Amniotic stem cell (primary cell): Measurements from ENCODE around the gene TAS2R50.
A peak's percentile ranks its signal among the peaks of the same experiment; 100 is the strongest.
"Not testable (repeated sequence)": the region's sequence is repeated elsewhere in the genome, so short reads cannot be mapped to it uniquely, and the experiment has no call there.

Experiments
- DNase-seq: peaks from one replicate; lab custom pipeline; 2025; lab: John Stamatoyannopoulos, UW

TAS2R50 gene, protein sequence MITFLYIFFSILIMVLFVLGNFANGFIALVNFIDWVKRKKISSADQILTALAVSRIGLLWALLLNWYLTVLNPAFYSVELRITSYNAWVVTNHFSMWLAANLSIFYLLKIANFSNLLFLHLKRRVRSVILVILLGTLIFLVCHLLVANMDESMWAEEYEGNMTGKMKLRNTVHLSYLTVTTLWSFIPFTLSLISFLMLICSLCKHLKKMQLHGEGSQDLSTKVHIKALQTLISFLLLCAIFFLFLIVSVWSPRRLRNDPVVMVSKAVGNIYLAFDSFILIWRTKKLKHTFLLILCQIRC

DNA sequence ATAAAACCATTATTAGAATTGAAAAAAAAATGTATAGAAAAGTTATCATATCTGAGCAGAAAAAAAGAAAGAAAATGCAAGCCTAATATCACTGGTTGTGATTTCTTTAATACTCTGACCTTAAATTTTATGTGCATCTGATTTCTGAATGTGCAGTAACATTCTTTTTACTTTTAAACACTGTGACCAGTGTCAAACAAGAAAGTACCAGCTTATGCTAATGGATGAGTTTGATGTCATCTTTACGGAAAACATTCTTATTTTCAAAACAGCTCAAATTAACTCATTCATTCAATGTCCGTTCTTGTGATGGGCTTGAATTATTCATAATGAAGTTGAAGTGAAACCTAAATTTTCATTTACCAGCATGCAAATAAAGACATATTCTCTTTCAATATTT lies at the start of gene TAS2R50:
Gene TAS2R50, minus strand, starts transcription at position 101 of the 400 bp plus-strand sequence. Its CDS starts 52 bp downstream, at position 49.
- no peak for DNase-seq

DNA sequence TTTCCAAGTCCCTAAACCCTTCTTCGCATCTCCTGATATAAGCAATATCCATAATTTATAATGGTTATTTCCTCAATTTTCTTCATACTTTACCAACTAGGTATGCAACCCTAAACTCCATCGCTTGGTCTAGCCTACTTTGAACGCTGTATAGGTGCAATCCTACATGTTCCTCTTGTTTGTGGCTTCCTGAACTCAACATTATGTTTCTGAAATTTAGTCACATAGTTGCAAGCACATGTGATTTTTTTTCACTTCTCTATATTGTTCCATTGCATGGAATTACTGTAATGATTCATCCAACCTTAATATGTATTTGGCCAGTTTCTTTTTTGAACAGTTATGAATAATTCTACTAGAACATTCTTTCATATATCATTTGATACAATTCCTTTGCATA lies 47.2 kb upstream of the TAS2R50 start:
- DNase-seq = not testable (repeated sequence)

DNA sequence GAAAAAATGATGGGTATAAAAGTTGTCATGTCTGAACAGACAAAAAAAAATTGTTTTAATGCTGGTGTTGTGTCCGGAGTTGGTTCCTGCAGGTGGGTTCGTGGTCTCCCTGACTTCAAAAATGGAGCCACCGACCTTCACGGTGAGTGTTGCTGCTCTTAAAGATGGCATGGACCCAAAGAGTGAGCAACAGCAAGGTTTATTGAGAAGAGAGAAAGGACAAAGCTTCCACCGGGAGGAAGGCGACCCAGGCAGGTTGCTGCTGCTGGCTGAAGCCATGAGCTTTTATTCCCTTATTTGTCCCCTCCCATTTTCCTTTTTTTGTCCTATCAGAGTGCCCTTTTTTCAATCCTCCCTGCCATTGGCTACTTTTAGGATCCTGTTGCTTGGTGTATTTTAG lies 44.6 kb upstream of the TAS2R50 start, which contains the start of gene TAS2R31:
Gene TAS2R31, minus strand, starts transcription at position 101 of the 400 bp plus-strand sequence. Its CDS starts 72 bp downstream, at position 29.
- DNase-seq = no peak

DNA sequence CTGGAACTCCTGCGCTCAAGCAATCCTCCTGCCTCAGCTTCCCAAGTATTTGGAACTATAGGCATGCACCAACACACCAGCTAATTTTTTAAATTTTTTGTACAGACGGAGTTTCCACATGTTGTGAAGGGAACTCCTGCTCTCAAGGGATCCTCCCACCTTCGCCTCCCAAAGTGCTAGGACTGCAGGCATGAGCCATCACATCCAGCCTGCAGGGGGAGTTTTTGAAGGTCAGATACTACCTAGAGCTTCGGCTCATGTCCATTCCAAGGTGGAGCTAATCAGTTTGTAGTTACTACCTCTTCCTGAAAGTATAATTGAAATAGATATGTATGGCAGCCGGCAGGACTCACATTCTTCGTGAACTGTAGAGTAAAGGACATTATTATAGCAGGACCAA lies 39.4 kb upstream of the TAS2R50 start:
- DNase-seq = no peak

DNA sequence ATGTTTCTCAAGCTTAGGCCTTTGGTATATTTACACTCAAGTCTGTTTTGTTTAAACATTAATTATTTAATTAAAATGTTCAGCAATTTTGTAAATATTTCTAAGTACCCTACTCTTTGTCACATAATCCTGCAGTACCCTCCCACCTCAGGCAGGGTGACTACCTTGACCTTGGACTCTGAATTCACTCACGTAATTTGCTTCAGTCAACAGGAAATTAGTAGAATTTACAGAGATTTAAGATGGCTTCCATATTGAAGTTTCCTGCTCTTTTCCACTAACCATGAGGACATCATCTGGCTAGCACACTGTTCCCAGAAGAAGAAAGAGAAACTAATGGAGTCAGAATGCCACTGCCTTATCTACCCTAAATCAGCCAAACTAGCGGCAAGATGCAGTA lies 36.7 kb upstream of the TAS2R50 start:
- DNase-seq = no peak

DNA sequence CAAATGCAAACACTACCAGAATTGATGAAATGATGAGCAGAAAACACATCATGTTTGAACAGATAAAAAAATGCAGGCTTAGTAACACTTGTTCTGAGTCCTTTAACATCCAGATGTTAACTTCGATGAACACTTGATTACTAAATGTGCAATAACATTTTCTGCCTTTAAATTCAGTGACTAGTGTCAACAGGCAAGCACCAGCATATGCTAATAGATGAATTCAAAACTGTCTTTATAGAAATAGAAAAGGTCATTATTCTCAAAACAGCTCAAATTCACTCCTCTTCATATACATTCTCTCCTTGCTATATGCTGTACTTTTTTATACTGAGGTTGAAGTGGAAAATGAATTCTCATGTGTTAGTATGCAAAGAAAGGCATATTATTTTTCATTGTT lies 35.8 kb upstream of the TAS2R50 start, which contains the start of gene TAS2R19:
Gene TAS2R19, minus strand, starts transcription at position 101 of the 400 bp plus-strand sequence. Its CDS starts 49 bp downstream, at position 52.
- DNase-seq = no peak

DNA sequence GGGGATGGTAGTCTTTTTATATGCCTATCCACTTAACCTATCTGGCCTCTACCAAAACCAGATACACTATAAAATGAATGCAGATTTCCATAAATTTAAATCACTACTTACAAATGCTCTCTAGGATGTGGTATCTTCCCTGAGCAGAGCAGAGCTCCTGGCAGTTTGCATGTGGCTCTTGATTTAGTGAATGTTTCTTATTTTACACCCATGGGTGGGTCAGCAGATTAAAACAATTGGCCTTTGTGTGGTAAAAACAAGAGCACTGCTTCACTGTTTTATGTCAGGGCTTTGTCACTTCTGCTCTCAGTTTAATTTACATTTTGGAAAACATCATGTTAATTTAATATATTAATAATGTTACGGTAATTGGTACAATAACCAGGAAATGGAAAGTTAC lies 30.2 kb upstream of the TAS2R50 start:
- no peak for DNase-seq

DNA sequence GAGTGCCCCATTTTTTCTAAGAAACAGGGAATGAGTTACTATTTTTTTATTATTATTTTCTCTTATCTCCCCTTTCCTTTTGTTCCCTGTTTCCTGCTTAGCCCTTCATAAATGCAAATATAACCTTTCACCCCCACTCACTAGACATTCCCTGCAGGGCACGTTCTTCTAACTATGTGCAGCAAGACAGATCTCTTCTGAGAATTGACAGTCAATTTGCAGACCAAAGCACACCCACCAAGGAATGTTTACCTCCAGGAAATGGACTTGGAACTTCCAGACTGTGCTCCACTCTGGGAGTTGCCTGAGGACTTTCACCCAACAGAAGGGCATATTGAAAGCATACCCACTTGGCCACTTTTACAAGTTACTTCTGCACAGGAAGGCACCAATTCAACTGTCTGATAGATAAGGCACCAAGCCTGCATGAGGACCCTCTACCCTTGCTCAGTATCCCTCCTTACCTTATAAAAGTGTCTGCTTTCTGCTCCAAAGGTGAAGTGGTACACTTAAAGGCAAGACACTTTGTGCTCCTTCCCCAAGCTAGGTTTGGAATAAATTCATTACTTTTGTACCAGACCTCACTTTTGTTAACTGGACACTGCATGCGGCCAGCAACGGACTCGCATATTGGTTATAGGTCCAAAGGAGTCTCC lies 29.2 kb upstream of the TAS2R50 start:
- DNase-seq = no peak

DNA sequence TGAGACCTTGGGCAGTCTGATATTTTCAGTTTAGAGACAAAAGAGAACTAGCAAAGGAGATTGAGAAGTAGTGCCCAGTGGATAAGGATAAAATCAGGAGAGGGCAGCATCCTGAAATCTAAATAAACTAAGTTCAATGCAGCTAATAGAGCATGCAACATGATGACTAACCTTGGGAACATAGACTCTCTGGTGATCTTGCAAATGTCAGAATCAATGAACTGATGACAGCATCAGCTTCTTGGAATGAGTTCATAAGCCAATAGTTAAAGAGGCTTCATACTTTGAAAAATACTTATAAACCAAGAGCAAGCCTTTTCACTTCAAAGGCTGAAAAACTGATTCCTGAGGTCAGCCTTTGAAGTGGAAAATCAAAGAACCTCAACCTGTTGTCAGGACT lies 27.5 kb upstream of the TAS2R50 start:
- no peak for DNase-seq

DNA sequence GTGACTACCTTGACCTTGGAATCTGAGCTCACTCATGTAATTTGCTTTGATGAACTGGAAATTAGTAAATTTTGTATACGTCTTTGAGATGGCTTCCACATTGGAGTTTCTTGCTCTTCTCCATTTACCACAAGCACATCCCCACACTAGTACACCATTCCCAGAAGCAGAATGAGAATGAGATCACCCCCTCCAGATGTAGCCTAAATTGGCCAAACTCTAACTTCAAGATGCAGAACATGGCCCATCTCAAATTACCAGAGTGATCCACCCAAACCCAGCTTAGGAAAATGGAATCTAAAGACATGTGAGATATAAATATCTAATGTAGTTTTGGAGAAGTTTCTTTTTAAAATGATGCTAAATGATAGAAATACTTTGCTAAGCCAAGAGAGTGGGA lies 20.9 kb upstream of the TAS2R50 start:
- DNase-seq = no peak

DNA sequence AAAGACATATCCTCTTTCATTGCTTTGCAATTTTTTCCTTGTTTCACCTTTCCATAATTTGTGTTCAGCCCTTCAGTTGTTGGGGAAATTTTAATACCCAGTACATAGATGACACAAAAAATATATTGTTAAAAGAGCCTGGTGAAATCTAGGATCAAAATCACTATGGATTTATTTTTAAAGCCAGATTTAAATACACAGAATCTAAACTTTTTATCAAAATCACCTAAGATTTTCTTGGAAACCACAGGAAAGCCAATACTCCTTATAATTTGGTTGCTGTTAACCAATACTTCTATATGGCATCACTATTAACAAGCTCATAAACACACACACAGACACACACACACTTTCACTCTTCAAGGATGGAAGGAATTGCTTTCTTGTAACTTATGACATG lies 11.5 kb upstream of the TAS2R50 start, which contains the start of gene TAS2R20:
Gene TAS2R20, minus strand, starts transcription at position 101 of the 400 bp plus-strand sequence. CDS start 429 bp downstream, outside the sequence.
- DNase-seq = no peak

DNA sequence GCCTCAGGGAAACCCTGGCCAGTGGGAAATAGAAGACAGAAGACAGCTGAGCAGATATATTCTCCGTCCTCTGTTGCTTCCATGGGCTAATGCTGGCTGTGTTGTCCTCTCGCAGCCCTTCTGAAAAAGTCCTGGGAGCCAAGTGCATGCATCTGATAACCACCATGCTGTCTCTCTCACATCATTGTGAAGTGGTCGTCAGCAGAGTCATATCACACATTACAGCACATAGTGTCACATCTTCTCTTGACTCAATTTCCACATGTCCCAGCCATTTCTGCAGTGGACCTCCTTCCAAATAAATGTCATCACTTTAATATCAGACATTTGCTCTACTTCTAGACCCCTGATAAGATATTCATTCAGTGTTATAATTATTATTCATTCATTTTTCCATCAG lies 7.6 kb upstream of the TAS2R50 start:
- no peak for DNase-seq

DNA sequence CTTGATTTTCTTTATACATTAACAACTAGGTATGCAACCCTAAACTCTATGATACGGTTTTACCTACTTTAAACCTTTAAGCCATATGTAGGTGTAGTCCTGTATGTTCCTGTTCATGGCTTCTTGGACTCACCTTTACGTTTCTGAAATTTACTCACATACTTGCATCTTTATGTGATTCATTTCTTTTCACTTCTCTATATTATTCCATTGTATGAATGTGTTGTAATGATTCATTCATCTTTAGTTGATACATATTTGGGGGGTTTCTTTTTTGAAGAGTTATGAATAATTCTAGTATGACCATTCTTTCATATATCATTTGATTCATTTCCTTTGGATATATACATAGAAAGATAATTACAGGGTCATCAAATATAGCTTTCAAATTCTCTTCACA lies 2.4 kb upstream of the TAS2R50 start:
- no peak for DNase-seq

DNA sequence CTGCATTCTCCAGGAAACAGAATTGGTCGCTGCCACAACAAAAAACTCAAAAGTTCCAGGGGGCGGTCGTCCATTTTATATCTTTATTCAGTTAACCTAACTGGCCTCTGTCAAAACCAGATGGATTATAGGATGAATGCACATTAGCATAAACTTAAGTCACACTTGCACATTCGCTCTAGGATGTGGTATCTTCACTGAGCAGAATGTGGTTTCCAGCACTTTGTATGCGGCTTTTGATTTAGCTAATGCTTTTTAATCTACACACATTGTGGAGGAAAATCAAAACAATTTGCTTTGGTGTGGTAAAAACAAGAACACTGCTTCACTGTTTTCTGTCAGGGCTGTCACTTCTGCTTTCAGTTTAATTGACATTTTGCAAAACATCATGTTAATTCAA lies 4.5 kb downstream of the TAS2R50 start:
- DNase-seq = no peak

DNA sequence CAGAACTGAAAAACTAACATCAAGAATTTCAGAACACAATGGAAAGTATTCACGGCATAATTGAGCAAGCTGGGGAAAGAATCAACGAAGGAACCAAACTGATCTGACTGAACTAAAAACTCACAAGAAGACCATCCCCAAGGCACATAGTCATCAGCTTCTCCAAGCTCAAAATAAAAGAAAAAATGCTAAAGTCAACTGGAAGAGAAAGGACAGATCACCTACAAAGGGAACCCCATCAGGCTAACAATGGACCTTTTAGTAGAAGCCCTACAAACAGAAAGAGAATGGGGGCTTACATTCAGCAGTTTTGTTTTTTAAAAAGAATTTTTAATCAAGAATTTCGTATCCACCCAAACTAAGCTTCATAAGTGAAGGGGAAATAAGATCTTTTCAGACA lies 11.7 kb downstream of the TAS2R50 start:
- DNase-seq = no peak

DNA sequence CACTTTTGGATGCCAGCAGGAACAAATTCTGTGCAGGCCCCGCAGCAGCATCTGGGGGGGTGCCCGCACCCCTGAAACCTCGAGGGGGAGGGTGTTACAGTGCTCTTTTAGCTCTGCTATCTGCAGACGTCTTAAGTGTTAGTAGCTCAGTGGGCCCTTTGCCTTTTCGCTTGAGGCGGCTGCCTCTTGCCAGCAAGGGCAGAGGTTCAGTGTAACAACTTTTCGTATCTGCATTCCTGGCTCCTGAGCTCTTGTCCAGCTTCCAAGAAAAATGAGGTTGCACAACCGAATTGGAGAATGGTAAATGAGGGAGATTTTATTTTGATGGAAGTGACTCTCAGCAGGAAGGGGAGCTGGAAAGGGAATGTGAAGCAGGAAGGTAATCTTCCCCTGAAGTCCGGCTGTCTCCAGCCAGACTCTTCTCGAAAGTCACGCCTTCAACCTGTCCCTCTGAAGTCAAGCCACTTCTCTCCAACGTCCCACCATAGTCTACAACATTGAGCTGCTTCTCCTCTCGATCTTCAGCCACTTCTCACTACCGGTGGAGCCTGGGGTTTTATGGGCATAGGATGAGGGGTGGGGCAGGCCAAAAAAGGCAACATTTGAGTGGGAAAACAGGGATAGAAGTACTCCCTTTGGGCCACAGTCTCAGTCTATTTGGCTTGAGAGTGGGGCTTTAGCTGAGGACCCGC lies 17.8 kb downstream of the TAS2R50 start:
- no peak for DNase-seq

DNA sequence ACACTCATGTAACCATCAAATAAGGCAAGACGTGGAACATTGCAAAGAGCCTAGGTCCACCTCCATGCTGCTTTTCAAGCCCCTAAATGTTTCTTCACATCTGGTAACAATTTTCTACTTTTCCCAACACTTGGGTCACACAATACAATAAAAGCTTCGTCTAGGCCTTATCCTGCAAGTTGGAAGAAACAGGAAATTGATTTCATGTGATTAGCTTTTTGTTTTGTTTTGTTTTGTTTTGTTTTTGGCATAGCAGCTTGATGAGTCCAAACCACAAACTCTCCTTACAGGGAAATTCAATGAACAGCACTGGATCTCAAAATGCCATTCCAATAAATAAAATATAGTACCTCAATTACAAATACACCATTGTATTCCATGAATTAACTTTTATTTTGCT lies 19.3 kb downstream of the TAS2R50 start:
- DNase-seq = peak; percentile 8

DNA sequence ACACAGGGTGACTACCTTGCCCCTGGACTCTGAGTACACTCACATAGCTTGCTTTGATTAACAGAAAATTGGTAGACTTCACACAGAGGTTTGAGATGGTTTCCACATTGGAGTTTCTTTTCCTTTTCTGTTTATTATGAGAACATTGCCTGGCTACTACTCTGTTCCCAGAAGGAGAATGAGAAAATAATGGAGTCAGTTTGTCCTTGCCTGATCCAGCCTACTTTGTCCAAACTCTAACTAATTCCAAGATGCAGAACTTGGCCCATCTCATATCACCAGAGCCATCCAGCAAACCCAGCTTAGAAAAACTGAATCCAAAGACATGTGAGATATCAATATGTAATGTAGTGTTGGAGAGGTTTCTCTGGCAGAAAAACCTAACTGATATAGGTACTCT lies 20.4 kb downstream of the TAS2R50 start:
- DNase-seq = no peak

DNA sequence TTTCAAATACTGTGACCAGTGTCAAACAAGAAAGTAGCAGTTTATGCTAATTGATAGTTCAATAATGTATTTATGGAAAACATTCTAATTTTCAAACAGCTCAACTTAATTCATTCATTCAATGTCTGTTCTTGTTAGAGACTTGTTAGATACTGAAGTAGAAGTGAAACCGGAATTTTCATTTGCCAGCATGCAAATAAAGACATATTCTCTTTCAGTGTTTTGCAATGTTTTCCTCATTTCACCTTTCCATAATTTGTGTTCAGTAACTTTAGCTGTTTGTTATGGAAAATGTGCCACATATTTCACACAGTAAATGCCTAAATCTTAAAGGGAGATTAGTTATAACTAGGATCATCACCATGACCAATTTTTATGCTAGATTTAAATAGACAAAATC lies 21.2 kb downstream of the TAS2R50 start:
- DNase-seq = no peak

DNA sequence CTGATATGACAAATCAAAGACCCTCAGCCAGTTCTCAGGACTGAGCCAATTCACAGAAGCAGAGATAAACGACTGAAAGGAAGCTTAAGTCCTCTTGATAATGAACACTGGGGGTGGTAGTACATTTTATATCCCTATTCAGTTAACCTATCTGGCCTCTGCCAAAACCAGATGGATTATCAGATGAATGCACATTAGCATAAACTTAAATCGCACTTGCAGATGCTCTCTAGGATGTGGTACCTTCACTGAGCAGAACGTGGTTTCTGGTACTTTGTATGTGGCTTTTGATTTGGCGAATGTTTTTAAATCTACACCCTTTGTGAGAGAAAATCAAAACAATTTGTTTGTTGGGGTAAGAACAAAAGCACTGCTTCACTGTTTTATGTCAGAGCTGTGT lies 26.5 kb downstream of the TAS2R50 start:
- no peak for DNase-seq

DNA sequence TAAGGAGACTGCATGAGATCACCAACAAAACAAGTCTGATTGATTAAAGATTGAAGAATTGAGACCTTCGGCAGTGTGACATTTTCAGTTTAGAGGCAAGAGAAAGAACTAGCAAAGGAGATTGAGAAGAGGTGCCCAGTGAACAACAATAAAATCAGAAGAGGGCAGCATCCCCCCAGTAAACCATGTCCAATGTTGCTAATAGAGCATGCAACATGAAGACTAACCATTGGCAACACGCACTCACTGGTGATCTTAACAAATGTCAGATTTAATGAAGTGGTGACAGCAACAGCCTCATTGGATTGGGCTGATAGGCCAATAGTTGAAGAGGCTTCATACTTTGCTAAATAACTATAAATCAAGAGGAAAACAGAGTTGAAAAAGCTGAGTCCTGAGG lies 26.9 kb downstream of the TAS2R50 start:
- DNase-seq = no peak

DNA sequence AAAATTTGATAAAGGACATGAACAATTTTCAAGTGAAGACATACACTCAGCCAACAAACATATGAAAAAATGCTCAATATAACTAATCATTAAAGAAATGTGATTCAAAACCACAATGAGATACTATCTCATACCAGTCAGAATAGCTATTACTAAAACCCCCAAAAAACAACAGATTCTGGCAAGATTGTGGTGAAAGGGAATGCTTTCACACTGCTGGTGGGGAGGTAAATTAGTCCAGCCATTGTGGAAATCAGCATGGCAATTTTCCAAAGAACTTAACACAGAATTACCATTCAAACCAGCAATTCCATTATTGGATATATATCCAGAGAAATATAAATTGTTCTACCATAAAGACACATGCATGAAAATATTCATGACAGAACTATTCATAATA lies 29.0 kb downstream of the TAS2R50 start:
- DNase-seq = no peak

DNA sequence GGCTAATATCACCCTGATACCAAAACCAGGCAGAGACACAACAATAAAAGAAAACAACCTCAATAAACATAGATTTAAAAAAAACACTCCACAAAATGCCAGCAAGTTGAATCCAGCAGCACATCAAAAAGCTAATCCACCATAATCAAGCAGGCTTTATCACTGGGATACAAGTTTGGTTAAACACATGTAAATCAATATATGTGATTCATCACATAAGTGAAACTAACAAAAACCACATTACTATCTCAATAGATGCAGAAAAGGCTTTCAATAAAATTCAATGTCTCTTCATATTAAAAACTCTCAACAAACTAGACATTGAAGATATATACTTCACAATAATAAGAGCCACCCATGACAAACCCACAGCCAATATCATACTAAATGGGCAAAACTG lies 30.6 kb downstream of the TAS2R50 start:
- DNase-seq = no peak
